Measurements from ENCODE around the gene TMEM26. TPM values are rescaled to one million over a fixed set of nuclear protein-coding genes. Genes with fewer than 3 reads are reported as not detected.

TMEM26 gene
- total RNA-seq, 2 donors from 2014 or later: not detected

DNA sequence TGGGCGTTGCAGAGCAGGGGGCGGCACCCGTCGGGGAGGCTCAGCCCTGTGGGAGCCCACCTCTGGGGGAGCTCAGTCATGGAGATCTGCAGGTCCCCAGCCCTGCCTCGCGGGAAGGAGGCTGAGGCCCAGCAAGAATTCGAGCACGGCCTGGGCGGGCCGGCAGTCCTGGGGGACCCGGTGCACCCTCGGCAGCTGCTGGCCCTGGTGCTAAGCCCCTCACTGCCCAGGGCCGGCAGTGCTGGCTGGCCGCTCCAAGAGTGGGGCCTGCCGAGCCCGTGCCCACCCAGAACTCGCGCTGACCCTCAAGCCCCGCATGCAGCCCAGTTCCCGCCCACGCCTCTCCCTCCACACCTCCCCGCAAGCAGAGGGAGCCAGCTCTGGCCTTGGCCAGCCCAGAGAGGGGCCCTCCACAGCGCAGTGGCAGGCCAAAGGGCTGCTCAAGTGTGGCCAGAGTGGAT, 76.2 kb downstream of the TMEM26 start:
- WGBS, 2 donors: 85 to 92% methylated on average over 7 to 14 of the region's 23 CpGs
- TF ChIP-seq, protein P1, sequence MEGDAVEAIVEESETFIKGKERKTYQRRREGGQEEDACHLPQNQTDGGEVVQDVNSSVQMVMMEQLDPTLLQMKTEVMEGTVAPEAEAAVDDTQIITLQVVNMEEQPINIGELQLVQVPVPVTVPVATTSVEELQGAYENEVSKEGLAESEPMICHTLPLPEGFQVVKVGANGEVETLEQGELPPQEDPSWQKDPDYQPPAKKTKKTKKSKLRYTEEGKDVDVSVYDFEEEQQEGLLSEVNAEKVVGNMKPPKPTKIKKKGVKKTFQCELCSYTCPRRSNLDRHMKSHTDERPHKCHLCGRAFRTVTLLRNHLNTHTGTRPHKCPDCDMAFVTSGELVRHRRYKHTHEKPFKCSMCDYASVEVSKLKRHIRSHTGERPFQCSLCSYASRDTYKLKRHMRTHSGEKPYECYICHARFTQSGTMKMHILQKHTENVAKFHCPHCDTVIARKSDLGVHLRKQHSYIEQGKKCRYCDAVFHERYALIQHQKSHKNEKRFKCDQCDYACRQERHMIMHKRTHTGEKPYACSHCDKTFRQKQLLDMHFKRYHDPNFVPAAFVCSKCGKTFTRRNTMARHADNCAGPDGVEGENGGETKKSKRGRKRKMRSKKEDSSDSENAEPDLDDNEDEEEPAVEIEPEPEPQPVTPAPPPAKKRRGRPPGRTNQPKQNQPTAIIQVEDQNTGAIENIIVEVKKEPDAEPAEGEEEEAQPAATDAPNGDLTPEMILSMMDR (IDR thresholded peaks at IDR 0.05): no peak
- TF ChIP-seq POLR2A (IDR thresholded peaks at IDR 0.05): no peak
- intact Hi-C loops (cut with DNase I): no loop called here
- Histone ChIP-seq H3K9me3 (no peaks in the 10 kb centered on the region), H3K27ac (no peak overlapping the region), H3K27me3 (no peaks in the 10 kb centered on the region), H3K4me3 (no peak overlapping the region), H3K4me1 (no peaks in the 10 kb centered on the region), H3K36me3 (replicated peaks in 1 of 2; ENCODE audit: insufficient read depth in 1 of 2, low read depth in 2 of 2) (no peaks in the 10 kb centered on the region)
- DNase-seq (no peak), ATAC-seq (no peak)

DNA sequence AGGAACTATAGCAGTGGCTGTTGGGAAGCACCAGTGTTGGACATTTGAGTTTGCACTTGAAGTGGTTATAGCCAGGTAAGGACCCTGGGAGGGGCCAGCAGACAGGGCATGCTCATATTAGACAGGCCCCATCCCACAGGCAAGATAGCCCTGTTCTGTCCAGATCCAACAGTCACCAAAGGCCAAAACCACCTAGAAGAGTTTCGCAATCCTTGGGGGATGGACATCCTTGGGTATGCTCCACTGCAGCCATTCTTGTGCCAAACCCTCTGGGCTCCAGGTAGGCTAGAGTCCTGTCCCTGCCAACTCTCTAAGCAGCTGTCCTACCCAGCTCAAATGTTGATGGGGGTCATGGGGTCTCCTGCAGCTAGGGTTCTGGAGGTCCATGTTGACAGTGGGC, 76.8 kb downstream of the TMEM26 start:
- H3K4me3 ChIP-seq: no peak overlapping the region
- H3K27ac ChIP-seq: no peak overlapping the region
- intact Hi-C loops (cut with DNase I): no loop called here
- no peaks in the 10 kb centered on the region for H3K9me3 ChIP-seq
- H3K36me3 ChIP-seq (replicated peaks in 1 of 2; ENCODE audit: insufficient read depth in 1 of 2, low read depth in 2 of 2): no peaks in the 10 kb centered on the region
- no peak for ATAC-seq
- no peaks in the 10 kb centered on the region for H3K4me1 ChIP-seq
- H3K27me3 ChIP-seq: no peaks in the 10 kb centered on the region
- TF ChIP-seq POLR2A (IDR thresholded peaks at IDR 0.05): no peak
- TF ChIP-seq, protein P1 (IDR thresholded peaks at IDR 0.05): no peak
- no peak for DNase-seq
- WGBS, 2 donors: 86 to 92% methylated on average over 1 of the region's 1 CpG

DNA sequence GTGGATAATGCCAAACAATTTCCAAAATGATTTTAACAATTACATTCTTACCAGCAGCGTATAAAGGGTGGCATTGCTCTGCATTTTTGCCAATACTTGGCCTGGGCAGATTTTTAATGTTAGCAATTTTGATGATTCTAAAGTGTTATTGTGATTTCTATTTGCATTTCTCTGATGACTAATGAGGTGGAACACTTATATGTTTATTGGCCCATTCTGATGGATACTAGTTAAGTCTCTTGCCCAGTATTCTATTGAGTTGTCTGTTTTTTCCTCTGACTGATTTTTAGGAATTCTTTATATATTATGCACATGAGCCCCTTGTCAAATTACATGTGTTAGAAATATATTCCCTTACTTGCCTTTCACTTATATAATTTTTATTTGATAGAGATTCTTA, 86.8 kb downstream of the TMEM26 start:
- 80 to 97% methylated on average over 1 of the region's 1 CpG for whole genome bisulfite sequencing, 2 donors
- intact Hi-C loops (cut with DNase I): no loop called here
- no peak for TF ChIP-seq POLR2A (IDR thresholded peaks at IDR 0.05)
- TF ChIP-seq, protein P1 (IDR thresholded peaks at IDR 0.05): no peak

DNA sequence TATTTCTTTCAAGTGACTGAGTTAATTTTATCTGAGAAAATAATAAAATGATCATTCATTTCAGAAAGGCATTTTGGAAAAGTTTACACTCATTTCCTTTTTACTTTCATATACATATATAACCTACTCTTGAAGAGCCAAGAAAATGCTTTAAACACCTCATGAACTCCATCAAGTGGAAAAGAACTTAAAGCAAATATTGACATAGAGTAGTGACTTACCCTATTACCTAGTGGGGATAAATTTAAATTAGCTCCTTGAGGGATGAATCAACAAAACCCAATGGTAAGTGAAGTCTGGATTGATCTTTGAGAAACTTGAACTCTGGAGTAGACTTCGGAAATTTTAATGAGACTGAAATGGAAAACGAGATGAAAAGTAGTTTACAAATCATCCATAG, 88.6 kb downstream of the TMEM26 start:
- H3K27ac ChIP-seq: no peak overlapping the region
- H3K9me3 ChIP-seq: no peaks in the 10 kb centered on the region
- H3K4me3 ChIP-seq: no peak overlapping the region
- WGBS, 2 donors: 60 to 64% methylated on average over 2 of the region's 2 CpGs
- no peaks in the 10 kb centered on the region for H3K36me3 ChIP-seq (replicated peaks in 1 of 2; ENCODE audit: insufficient read depth in 1 of 2, low read depth in 2 of 2)
- no peak for DNase-seq
- no peaks in the 10 kb centered on the region for H3K4me1 ChIP-seq
- TF ChIP-seq POLR2A (IDR thresholded peaks at IDR 0.05): no peak
- TF ChIP-seq, protein P1 (IDR thresholded peaks at IDR 0.05): no peak
- ATAC-seq: no peak
- intact Hi-C loops (cut with DNase I): no loop called here
- H3K27me3 ChIP-seq: no peaks in the 10 kb centered on the region

More for the DNA sequence above, 86.8 kb downstream of the TMEM26 start:
- no peak overlapping the region for H3K27ac ChIP-seq
- H3K4me1 ChIP-seq: no peaks in the 10 kb centered on the region
- no peak overlapping the region for H3K4me3 ChIP-seq
- ATAC-seq: no peak
- H3K36me3 ChIP-seq (replicated peaks in 1 of 2; ENCODE audit: insufficient read depth in 1 of 2, low read depth in 2 of 2): no peaks in the 10 kb centered on the region
- DNase-seq: no peak
- H3K27me3 ChIP-seq: no peaks in the 10 kb centered on the region
- H3K9me3 ChIP-seq: no peaks in the 10 kb centered on the region

DNA sequence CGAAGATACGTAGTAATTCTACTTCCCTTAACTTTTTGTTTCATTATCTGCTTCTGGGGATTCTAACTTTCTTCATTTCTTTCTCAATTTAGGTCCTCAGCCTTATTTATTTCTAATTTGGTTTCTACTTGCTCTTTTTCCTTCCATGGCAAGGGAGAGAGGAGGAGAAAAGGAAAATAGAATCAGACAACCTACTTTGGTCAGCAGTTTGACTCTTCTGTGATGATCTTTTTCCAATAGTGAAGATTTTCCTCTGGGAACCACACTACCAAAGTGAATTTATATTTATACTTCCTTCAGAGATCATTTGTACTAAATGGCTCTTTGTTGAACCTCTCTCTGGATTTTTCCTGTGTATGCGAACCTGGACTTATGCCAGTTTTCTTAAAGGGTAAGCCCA, 90.2 kb downstream of the TMEM26 start:
- TF ChIP-seq, protein P1 (IDR thresholded peaks at IDR 0.05): no peak
- no peak for TF ChIP-seq POLR2A (IDR thresholded peaks at IDR 0.05)
- ATAC-seq (no peak), DNase-seq (no peak)
- Histone ChIP-seq H3K27ac (no peak overlapping the region), H3K36me3 (replicated peaks in 1 of 2; ENCODE audit: insufficient read depth in 1 of 2, low read depth in 2 of 2) (no peaks in the 10 kb centered on the region), H3K27me3 (no peaks in the 10 kb centered on the region), H3K4me3 (no peak overlapping the region), H3K4me1 (no peaks in the 10 kb centered on the region), H3K9me3 (no peaks in the 10 kb centered on the region)
- WGBS, 2 donors: 58 to 59% methylated on average over 3 of the region's 3 CpGs
- intact Hi-C loops (cut with DNase I): no loop called here

All from body of pancreas (tissue), 4 donors.